GM12801 (cell line): ENCODE results near the gene MT1A.

Experiments used
- TF ChIP-seq, protein P1 (sequence below): IDR thresholded peaks from one replicate; pipeline ENCODE4 v1.5.1; 2011; ENCODE audit warnings: control low read depth; ENCODE audit not compliant: insufficient read length; ENCODE audit errors: extremely low read depth

The MT1A gene

DNA sequence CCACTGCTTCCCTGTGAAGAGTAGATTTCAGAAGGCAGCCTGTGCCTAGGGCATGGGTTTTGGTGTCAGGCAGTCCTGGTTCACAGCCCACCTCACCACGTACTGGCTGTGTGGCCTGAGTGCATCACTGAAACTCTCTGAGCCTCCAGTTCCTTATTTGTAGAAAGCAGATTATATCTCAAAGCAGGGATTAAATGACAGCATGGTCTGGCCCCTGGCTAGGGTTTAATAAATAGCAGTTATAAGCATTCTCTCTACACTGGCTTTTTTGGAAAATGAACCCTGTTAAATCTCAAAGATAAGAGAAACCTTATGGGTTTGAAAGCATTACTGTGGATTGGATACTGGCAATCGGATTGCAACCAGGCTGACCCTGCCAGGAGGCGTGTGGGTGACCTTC is 8.9 kb upstream of the MT1A start:
- TF ChIP-seq, protein P1, sequence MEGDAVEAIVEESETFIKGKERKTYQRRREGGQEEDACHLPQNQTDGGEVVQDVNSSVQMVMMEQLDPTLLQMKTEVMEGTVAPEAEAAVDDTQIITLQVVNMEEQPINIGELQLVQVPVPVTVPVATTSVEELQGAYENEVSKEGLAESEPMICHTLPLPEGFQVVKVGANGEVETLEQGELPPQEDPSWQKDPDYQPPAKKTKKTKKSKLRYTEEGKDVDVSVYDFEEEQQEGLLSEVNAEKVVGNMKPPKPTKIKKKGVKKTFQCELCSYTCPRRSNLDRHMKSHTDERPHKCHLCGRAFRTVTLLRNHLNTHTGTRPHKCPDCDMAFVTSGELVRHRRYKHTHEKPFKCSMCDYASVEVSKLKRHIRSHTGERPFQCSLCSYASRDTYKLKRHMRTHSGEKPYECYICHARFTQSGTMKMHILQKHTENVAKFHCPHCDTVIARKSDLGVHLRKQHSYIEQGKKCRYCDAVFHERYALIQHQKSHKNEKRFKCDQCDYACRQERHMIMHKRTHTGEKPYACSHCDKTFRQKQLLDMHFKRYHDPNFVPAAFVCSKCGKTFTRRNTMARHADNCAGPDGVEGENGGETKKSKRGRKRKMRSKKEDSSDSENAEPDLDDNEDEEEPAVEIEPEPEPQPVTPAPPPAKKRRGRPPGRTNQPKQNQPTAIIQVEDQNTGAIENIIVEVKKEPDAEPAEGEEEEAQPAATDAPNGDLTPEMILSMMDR, result no peak

DNA sequence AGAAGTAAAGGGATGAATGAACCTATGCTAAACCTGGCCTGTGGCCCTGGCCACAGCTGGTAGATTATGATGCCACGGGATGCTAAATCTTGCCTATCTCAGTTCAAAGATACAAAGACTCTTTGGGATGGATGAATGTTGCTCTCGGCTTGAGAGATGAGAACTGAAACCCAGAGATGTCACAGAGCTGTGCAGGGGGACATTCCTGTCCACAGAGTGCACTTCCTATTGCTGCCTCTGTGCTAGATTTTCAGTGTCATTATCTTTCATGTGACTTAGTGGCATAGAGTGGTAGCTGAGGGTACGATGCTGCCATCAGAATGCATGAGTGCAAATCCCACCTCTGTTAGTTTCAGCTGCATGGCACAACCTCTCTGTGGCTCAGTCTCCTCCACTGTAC is 8.3 kb upstream of the MT1A start:
- TF ChIP-seq, protein P1, result no peak

DNA sequence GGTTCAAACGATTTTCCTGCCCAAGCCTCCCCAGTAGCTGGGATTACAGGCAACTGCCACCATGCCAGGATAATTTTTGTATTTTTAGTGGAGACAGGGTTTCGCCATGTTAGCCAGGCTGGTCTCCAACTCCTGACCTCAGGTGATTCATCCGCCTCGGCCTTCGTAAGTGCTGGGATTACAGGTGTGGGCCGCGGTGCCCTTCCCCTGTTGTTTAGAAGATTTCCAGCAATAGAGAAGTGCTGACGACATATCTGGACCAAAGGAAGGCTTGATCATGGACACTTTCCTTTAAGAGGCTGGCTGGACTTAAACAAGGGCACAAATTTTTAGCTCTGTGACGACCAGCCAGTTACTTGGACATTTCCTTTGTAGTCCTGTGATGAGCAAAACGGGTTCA is 7.3 kb upstream of the MT1A start:
- TF ChIP-seq, protein P1, result no peak

GRCh38 chr16:56631832-56632155 is 6.7 kb upstream of the MT1A start:
- TF ChIP-seq, protein P1, result no peak

- TF ChIP-seq, protein P1, result no peak
Observed at GRCh38 chr16:56632156-56632847, 6.2 kb upstream of the MT1A start, which contains the start of gene MT1M. Gene MT1M (plus strand): TSS chr16:56632659. CDS start chr16:56632732, 73 bp downstream.

GRCh38 chr16:56632848-56633365 is 5.6 kb upstream of the MT1A start:
- TF ChIP-seq, protein P1, result no peak

DNA sequence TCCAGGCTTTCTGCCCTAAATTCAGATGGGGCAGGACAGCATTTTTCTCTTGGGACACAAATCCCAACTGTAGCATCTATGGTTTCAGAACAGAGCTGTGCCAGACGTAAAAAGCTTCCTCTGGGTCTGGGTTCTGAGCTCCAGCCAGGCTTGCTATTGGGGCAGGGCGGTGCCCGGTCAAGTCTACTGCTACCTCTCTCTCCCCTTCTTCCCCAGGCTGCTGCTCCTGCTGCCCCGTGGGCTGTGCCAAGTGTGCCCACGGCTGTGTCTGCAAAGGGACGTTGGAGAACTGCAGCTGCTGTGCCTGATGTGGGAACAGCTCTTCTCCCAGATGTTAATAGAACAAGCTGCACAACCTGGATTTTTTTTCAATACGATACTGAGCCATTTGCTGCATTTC is 4.9 kb upstream of the MT1A start:
- TF ChIP-seq, protein P1, result no peak
